Liver (tissue), 9 donors: ENCODE results near the gene SLCO4A1. TPM values are rescaled to one million over a fixed set of nuclear protein-coding genes. Genes with fewer than 3 reads are reported as not detected.

Experiments used
- DNase-seq: peaks from one replicate; pipeline ENCODE4 v3.0.0-alpha.2; 2017; ENCODE audit warnings: low spot score
- H3K27ac ChIP-seq, 2 donors: one replicate each; pipeline ENCODE4 v1.7.0; 2013; ENCODE audit warnings: inconsistent platforms in 2 of 2, low read length in 2 of 2, control low read depth in 1 of 2, low read depth in 1 of 2, mild to moderate bottlenecking in 1 of 2
- H3K27me3 ChIP-seq, 4 donors: one replicate each; pipeline versions ENCODE4 v1.6.1 to v1.7.0; 2013; ENCODE audit warnings: low read length in 3 of 4, inconsistent platforms in 1 of 4, mild to moderate bottlenecking in 1 of 4, moderate library complexity in 1 of 4; ENCODE audit not compliant: control insufficient read depth in 4 of 4, insufficient read depth in 4 of 4
- H3K36me3 ChIP-seq, 4 donors: one replicate each; pipeline versions ENCODE4 v1.6.1 to v1.7.0; 2013; ENCODE audit warnings: low read length in 3 of 4, mild to moderate bottlenecking in 3 of 4, low read depth in 1 of 4, moderate library complexity in 1 of 4; ENCODE audit not compliant: control insufficient read depth in 4 of 4, insufficient read depth in 3 of 4
- H3K4me1 ChIP-seq, 4 donors: one replicate each; pipeline versions ENCODE4 v1.6.1 to v1.7.0; 2013; ENCODE audit warnings: low read length in 3 of 4, mild to moderate bottlenecking in 3 of 4, moderate library complexity in 1 of 4; ENCODE audit not compliant: control insufficient read depth in 4 of 4, insufficient read depth in 4 of 4
- H3K4me3 ChIP-seq, 3 donors: one replicate each; pipeline versions ENCODE4 v1.6.1 to v1.7.0; 2013; ENCODE audit warnings: low read length in 3 of 3, control low read depth in 1 of 3, low read depth in 1 of 3, mild to moderate bottlenecking in 1 of 3
- H3K9ac ChIP-seq, 2 donors: one replicate each; pipeline ENCODE4 v1.7.0; 2013; ENCODE audit warnings: low read length in 2 of 2, mild to moderate bottlenecking in 2 of 2, moderate library complexity in 2 of 2, control low read depth in 1 of 2, low read depth in 1 of 2
- H3K9me3 ChIP-seq, 4 donors: one replicate each; pipeline versions ENCODE4 v1.6.1 to v1.7.0; 2013; ENCODE audit warnings: low read length in 3 of 4; ENCODE audit not compliant: control insufficient read depth in 4 of 4
- ATF3 ChIP-seq: IDR thresholded peaks from 2 replicates; pipeline ENCODE4 v1.6.1; 2016; ENCODE audit warnings: antibody characterized with exemption
- EGR1 ChIP-seq, 2 donors: IDR thresholded peaks; 2 replicates each; pipeline ENCODE4 v1.6.1; 2016 to 2018; ENCODE audit warnings: antibody characterized with exemption in 2 of 2, low read depth in 2 of 2
- FOXA1 ChIP-seq: IDR thresholded peaks from 2 replicates; pipeline ENCODE4 v1.6.1; 2016; ENCODE audit warnings: antibody characterized with exemption
- FOXA2 ChIP-seq: IDR thresholded peaks from 2 replicates; pipeline ENCODE4 v1.6.1; 2016; ENCODE audit warnings: antibody characterized with exemption
- GABPA ChIP-seq, 2 donors: IDR thresholded peaks in 1 of 2; conservative IDR thresholded peaks in 1 of 2; 2 replicates each; pipeline ENCODE4 v1.6.1; 2016; ENCODE audit warnings: antibody characterized with exemption in 2 of 2, mild to moderate bottlenecking in 1 of 2, moderate library complexity in 1 of 2
- HNF4G ChIP-seq: IDR thresholded peaks from 2 replicates; pipeline ENCODE4 v1.6.1; 2016; ENCODE audit warnings: antibody characterized with exemption
- JUND ChIP-seq, 2 donors: IDR thresholded peaks; 2 replicates each; pipeline ENCODE4 v1.6.1; 2016; ENCODE audit warnings: antibody characterized with exemption in 2 of 2
- NR2F2 ChIP-seq: IDR thresholded peaks from 2 replicates; pipeline ENCODE4 v1.6.1; 2016; ENCODE audit warnings: antibody characterized with exemption
- RAD21 ChIP-seq, 2 donors: IDR thresholded peaks; 2 replicates each; pipeline ENCODE4 v1.6.1; 2016; ENCODE audit warnings: antibody characterized with exemption in 2 of 2, mild to moderate bottlenecking in 2 of 2
- RXRA ChIP-seq, 2 donors: IDR thresholded peaks; 2 replicates each; pipeline ENCODE4 v1.6.1; 2017 to 2018; ENCODE audit warnings: antibody characterized with exemption in 2 of 2, mild to moderate bottlenecking in 1 of 2
- SP1 ChIP-seq: IDR thresholded peaks from 2 replicates; pipeline ENCODE4 v1.6.1; 2018; ENCODE audit warnings: antibody characterized with exemption, mild to moderate bottlenecking
- TAF1 ChIP-seq: conservative IDR thresholded peaks from 2 replicates; pipeline ENCODE4 v1.6.1; 2016; ENCODE audit warnings: antibody characterized with exemption, mild to moderate bottlenecking
- YY1 ChIP-seq: IDR thresholded peaks from 2 replicates; pipeline ENCODE4 v1.6.1; 2016; ENCODE audit warnings: antibody characterized with exemption, mild to moderate bottlenecking
- WGBS: extraction: QIAGEN DNeasy Blood & Tissue Kit; methylation state at CpG from one replicate; pipeline ENCODE4 v1.1.7; 2013; 5-methylcytosine and 5-hydroxymethylcytosine counted together
- polyA plus RNA-seq, 2 donors: library from polyadenylated mRNA; stranded (reverse) in 1 of 2; unstranded in 1 of 2; fragments of 200-250 nt in 1 of 2; fragments of >200 nt in 1 of 2; fragmentation: Nextera tagmentation in 1 of 2; extraction: Ambion mirVana in 1 of 2; gene quantifications; one replicate each; pipeline versions ENCODE4 v1.2.1 to v1.2.3, GENCODE V29; 2013 to 2015
- total RNA-seq, 2 donors: library from RNA; depleted of rRNA; stranded (reverse); fragments of >200 nt; gene quantifications; one replicate each; pipeline ENCODE4 v1.2.3, GENCODE V29; 2014
- TF ChIP-seq, protein P1 (sequence below): IDR thresholded peaks from 2 replicates; pipeline ENCODE4 v1.6.1; 2016; ENCODE audit warnings: antibody characterized with exemption, mild to moderate bottlenecking
- TF ChIP-seq, protein P2 (sequence below): IDR thresholded peaks from 2 replicates; pipeline ENCODE4 v1.6.1; 2016; ENCODE audit warnings: antibody characterized with exemption
- TF ChIP-seq, protein P3 (sequence below): IDR thresholded peaks from 2 replicates; pipeline ENCODE4 v1.6.1; 2016; ENCODE audit warnings: antibody characterized with exemption
- TF ChIP-seq, protein P4 (sequence below): fragments of 150-350 bp; IDR thresholded peaks from 2 replicates; pipeline ENCODE4 v1.5.1; 2017; ENCODE audit warnings: improper control_type of control experiment, low read depth, low read length; ENCODE audit not compliant: missing input control
- donor health status: healthy.
- donor health status: healthy.
- donor health status: healthy.
- donor health status: healthy.
- donor health status: healthy.

Gene SLCO4A1
- total and polyA plus RNA-seq, 4 donors, result 1.3 to 4.3 (median 2.6) TPM

- H3K4me3 ChIP-seq, result no peak overlapping the region
- TF ChIP-seq, protein P1, sequence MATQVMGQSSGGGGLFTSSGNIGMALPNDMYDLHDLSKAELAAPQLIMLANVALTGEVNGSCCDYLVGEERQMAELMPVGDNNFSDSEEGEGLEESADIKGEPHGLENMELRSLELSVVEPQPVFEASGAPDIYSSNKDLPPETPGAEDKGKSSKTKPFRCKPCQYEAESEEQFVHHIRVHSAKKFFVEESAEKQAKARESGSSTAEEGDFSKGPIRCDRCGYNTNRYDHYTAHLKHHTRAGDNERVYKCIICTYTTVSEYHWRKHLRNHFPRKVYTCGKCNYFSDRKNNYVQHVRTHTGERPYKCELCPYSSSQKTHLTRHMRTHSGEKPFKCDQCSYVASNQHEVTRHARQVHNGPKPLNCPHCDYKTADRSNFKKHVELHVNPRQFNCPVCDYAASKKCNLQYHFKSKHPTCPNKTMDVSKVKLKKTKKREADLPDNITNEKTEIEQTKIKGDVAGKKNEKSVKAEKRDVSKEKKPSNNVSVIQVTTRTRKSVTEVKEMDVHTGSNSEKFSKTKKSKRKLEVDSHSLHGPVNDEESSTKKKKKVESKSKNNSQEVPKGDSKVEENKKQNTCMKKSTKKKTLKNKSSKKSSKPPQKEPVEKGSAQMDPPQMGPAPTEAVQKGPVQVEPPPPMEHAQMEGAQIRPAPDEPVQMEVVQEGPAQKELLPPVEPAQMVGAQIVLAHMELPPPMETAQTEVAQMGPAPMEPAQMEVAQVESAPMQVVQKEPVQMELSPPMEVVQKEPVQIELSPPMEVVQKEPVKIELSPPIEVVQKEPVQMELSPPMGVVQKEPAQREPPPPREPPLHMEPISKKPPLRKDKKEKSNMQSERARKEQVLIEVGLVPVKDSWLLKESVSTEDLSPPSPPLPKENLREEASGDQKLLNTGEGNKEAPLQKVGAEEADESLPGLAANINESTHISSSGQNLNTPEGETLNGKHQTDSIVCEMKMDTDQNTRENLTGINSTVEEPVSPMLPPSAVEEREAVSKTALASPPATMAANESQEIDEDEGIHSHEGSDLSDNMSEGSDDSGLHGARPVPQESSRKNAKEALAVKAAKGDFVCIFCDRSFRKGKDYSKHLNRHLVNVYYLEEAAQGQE, result no peak
- no peak for TF ChIP-seq RXRA (IDR thresholded peaks at IDR 0.05)
- TF ChIP-seq TAF1, result no peak
- no peak for TF ChIP-seq NR2F2
- TF ChIP-seq, protein P2, sequence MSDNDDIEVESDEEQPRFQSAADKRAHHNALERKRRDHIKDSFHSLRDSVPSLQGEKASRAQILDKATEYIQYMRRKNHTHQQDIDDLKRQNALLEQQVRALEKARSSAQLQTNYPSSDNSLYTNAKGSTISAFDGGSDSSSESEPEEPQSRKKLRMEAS, result no peak
- no peak for TF ChIP-seq GABPA (IDR thresholded peaks at IDR 0.05 in 1 of 2, conservative IDR thresholded peaks at IDR 0.05 in 1 of 2)
- TF ChIP-seq FOXA2, result no peak
- TF ChIP-seq RAD21 (IDR thresholded peaks at IDR 0.05), result no peak
- TF ChIP-seq HNF4G, result no peak
- TF ChIP-seq, protein P3, sequence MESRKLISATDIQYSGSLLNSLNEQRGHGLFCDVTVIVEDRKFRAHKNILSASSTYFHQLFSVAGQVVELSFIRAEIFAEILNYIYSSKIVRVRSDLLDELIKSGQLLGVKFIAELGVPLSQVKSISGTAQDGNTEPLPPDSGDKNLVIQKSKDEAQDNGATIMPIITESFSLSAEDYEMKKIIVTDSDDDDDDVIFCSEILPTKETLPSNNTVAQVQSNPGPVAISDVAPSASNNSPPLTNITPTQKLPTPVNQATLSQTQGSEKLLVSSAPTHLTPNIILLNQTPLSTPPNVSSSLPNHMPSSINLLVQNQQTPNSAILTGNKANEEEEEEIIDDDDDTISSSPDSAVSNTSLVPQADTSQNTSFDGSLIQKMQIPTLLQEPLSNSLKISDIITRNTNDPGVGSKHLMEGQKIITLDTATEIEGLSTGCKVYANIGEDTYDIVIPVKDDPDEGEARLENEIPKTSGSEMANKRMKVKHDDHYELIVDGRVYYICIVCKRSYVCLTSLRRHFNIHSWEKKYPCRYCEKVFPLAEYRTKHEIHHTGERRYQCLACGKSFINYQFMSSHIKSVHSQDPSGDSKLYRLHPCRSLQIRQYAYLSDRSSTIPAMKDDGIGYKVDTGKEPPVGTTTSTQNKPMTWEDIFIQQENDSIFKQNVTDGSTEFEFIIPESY, result no peak
- TF ChIP-seq YY1, result no peak
- no peak for TF ChIP-seq SP1
- no peak for TF ChIP-seq JUND (IDR thresholded peaks at IDR 0.05)
- TF ChIP-seq ATF3, result no peak
- TF ChIP-seq FOXA1, result no peak
- TF ChIP-seq, protein P4, sequence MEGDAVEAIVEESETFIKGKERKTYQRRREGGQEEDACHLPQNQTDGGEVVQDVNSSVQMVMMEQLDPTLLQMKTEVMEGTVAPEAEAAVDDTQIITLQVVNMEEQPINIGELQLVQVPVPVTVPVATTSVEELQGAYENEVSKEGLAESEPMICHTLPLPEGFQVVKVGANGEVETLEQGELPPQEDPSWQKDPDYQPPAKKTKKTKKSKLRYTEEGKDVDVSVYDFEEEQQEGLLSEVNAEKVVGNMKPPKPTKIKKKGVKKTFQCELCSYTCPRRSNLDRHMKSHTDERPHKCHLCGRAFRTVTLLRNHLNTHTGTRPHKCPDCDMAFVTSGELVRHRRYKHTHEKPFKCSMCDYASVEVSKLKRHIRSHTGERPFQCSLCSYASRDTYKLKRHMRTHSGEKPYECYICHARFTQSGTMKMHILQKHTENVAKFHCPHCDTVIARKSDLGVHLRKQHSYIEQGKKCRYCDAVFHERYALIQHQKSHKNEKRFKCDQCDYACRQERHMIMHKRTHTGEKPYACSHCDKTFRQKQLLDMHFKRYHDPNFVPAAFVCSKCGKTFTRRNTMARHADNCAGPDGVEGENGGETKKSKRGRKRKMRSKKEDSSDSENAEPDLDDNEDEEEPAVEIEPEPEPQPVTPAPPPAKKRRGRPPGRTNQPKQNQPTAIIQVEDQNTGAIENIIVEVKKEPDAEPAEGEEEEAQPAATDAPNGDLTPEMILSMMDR, result no peak
- no peak for TF ChIP-seq EGR1 (IDR thresholded peaks at IDR 0.05; ENCODE audit: low read depth in 2 of 2)
- no peaks in the 10 kb centered on the region for H3K36me3 ChIP-seq
- no peaks in the 10 kb centered on the region for H3K4me1 ChIP-seq
- H3K27me3 ChIP-seq, result peaks cover 0 to 2% (median 0%) of the 10 kb centered on the region in 4 donors
- H3K27ac ChIP-seq, result no peak overlapping the region
- H3K9me3 ChIP-seq, result no peaks in the 10 kb centered on the region
- DNase-seq, result no peak
- 87% methylated on average over 14 of the region's 14 CpGs for WGBS
- no peak overlapping the region for H3K9ac ChIP-seq
These were observed 55.9 kb downstream of the SLCO4A1 start for GRCh38 chr20:62698231-62698630.

DNA sequence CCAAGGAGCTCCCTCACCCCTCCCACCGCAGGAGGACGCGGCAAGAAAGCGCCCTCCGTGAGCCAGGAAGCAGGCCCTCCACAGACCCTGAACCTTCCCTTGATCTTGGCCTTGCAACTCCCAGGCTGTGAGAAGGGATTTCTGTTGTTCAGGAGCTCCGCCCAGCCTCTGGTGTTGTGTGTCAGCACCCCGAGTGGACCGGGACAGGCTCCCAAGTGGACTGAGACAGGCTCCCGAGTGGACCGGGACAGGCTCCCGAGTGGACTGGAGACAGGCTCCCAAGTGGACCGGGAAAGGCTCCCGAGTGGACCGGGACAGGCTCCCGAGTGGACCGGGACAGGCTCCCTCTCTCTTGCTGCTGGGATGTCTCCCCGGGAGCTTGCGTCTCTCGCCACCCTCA is 57.0 kb downstream of the SLCO4A1 start:
- no peaks in the 10 kb centered on the region for H3K9me3 ChIP-seq
- H3K27me3 ChIP-seq, result peaks cover 0 to 2% (median 0%) of the 10 kb centered on the region in 4 donors
- 93% methylated on average over 19 of the region's 19 CpGs for WGBS
- H3K9ac ChIP-seq, result no peak overlapping the region
- DNase-seq, result no peak
- no peak overlapping the region for H3K4me3 ChIP-seq
- H3K4me1 ChIP-seq, result no peaks in the 10 kb centered on the region
- H3K27ac ChIP-seq, result no peak overlapping the region
- no peaks in the 10 kb centered on the region for H3K36me3 ChIP-seq
- TF ChIP-seq NR2F2 (no peak), HNF4G (no peak), EGR1 (IDR thresholded peaks at IDR 0.05; ENCODE audit: low read depth in 2 of 2) (no peak), RXRA (IDR thresholded peaks at IDR 0.05) (no peak), FOXA1 (no peak), SP1 (no peak), RAD21 (IDR thresholded peaks at IDR 0.05) (no peak), GABPA (IDR thresholded peaks at IDR 0.05 in 1 of 2, conservative IDR thresholded peaks at IDR 0.05 in 1 of 2) (no peak), JUND (IDR thresholded peaks at IDR 0.05) (no peak), ATF3 (no peak)
- TF ChIP-seq, protein P1, result no peak
- TF ChIP-seq, protein P2, result no peak
